Colonic mucosa (tissue), 4 donors: Measurements from ENCODE around the gene MB. TPM values are rescaled to one million over a fixed set of nuclear protein-coding genes. Genes with fewer than 3 reads are reported as not detected.

Source experiments
- DNase-seq: peaks from one replicate; pipeline ENCODE4 v3.0.0-alpha.2; 2020
- H3K27ac ChIP-seq: fragments of 200-600 bp; one replicate; pipeline ENCODE4 v1.8.0; 2021
- H3K27me3 ChIP-seq: fragments of 200-600 bp; one replicate; pipeline ENCODE4 v1.8.0; 2021
- H3K36me3 ChIP-seq: fragments of 200-600 bp; one replicate; pipeline ENCODE4 v1.8.0; 2021
- H3K4me1 ChIP-seq: fragments of 200-600 bp; one replicate; pipeline ENCODE4 v1.8.0; 2021; ENCODE audit warnings: mild to moderate bottlenecking
- H3K4me3 ChIP-seq: fragments of 200-600 bp; one replicate; pipeline ENCODE4 v1.8.0; 2021
- H3K9ac ChIP-seq, 2 donors: one replicate each; pipeline ENCODE4 v1.7.0; 2013; ENCODE audit warnings: control low read depth in 2 of 2, low read depth in 2 of 2, low read length in 2 of 2
- H3K9me3 ChIP-seq: fragments of 200-600 bp; one replicate; pipeline ENCODE4 v1.8.0; 2021
- CTCF ChIP-seq: fragments of 200-600 bp; IDR thresholded peaks from one replicate; pipeline ENCODE4 v1.8.0; 2022; ENCODE audit warnings: antibody characterized with exemption, mild to moderate bottlenecking
- intact Hi-C: fragments of 100-400 bp; cut with DNase I; formaldehyde crosslinking; loops from one replicate; pipeline ENCODE4 v1.14.1; 2022
- total RNA-seq, 2 donors: library from RNA; stranded (reverse); fragmentation: NEBNext Ultra II Directional in 1 of 2; extraction: Animal tissue kit (Norgen Biotek cat#: 25700) in 1 of 2; gene quantifications; one replicate each; pipeline ENCODE4 v1.2.1, GENCODE V29; 2021
- donor health status: healthy.
- donor health status: DM: no; HTN: no; CAD: no.
- donor health status: DM: no; HTN: no; CAD: no.

Gene MB
- total RNA-seq, 2 donors from 2014 or later = 2.9 to 8.8 TPM

- H3K9ac ChIP-seq = no peak overlapping the region
- no peak for DNase-seq
- no peaks in the 10 kb centered on the region for H3K27me3 ChIP-seq
- no peak overlapping the region for H3K27ac ChIP-seq
- no peaks in the 10 kb centered on the region for H3K36me3 ChIP-seq
- no peak overlapping the region for H3K4me3 ChIP-seq
- H3K9me3 ChIP-seq = no peaks in the 10 kb centered on the region
- intact Hi-C loops = no loop called here
- no peak for TF ChIP-seq CTCF
- H3K4me1 ChIP-seq = no peaks in the 10 kb centered on the region
These were observed 40.5 kb downstream of the MB start for GRCh38 chr22:35576671-35577070.

- no peaks in the 10 kb centered on the region for H3K27me3 ChIP-seq
- no peak overlapping the region for H3K27ac ChIP-seq
- DNase-seq = no peak
- no peak overlapping the region for H3K4me3 ChIP-seq
- H3K9ac ChIP-seq = no peak overlapping the region
- H3K9me3 ChIP-seq = no peaks in the 10 kb centered on the region
- H3K4me1 ChIP-seq = no peaks in the 10 kb centered on the region
- H3K36me3 ChIP-seq = no peaks in the 10 kb centered on the region
- intact Hi-C loops = no loop called here
- TF ChIP-seq CTCF = no peak
These were observed 41.9 kb downstream of the MB start for GRCh38 chr22:35575116-35575748.

- intact Hi-C loops = no loop called here
- Histone ChIP-seq H3K4me1 (no peaks in the 10 kb centered on the region), H3K9me3 (no peaks in the 10 kb centered on the region), H3K9ac (no peak overlapping the region), H3K27ac (no peak overlapping the region), H3K27me3 (no peaks in the 10 kb centered on the region), H3K4me3 (no peak overlapping the region), H3K36me3 (no peaks in the 10 kb centered on the region)
- no peak for TF ChIP-seq CTCF
- no peak for DNase-seq
These were observed 44.6 kb downstream of the MB start for GRCh38 chr22:35572556-35572955.

- Histone ChIP-seq H3K4me1 (no peaks in the 10 kb centered on the region), H3K27me3 (no peaks in the 10 kb centered on the region), H3K4me3 (no peak overlapping the region), H3K36me3 (no peaks in the 10 kb centered on the region), H3K9me3 (no peaks in the 10 kb centered on the region), H3K27ac (no peak overlapping the region), H3K9ac (no peak overlapping the region)
- TF ChIP-seq CTCF = no peak
- DNase-seq = no peak
- intact Hi-C loops = no loop called here
These were observed 46.4 kb downstream of the MB start for GRCh38 chr22:35570686-35571194.

- no peak overlapping the region for H3K9ac ChIP-seq
- no peak for DNase-seq
- H3K9me3 ChIP-seq = no peaks in the 10 kb centered on the region
- intact Hi-C loops = no loop called here
- H3K4me1 ChIP-seq = no peaks in the 10 kb centered on the region
- no peak overlapping the region for H3K4me3 ChIP-seq
- H3K27ac ChIP-seq = no peak overlapping the region
- no peaks in the 10 kb centered on the region for H3K27me3 ChIP-seq
- no peaks in the 10 kb centered on the region for H3K36me3 ChIP-seq
- no peak for TF ChIP-seq CTCF
These were observed 47.2 kb downstream of the MB start for GRCh38 chr22:35569916-35570315.
